ENCODE results near the gene ANO7. TPM values are rescaled to one million over a fixed set of nuclear protein-coding genes. Genes with fewer than 3 reads are reported as not detected.

ANO7 gene
- total and polyA plus RNA-seq, 2 of the 8 experiments (the other 6 are each of a cell fraction or from before 2014, with no cell fraction given) = 3.2 to 6.9 TPM

DNA sequence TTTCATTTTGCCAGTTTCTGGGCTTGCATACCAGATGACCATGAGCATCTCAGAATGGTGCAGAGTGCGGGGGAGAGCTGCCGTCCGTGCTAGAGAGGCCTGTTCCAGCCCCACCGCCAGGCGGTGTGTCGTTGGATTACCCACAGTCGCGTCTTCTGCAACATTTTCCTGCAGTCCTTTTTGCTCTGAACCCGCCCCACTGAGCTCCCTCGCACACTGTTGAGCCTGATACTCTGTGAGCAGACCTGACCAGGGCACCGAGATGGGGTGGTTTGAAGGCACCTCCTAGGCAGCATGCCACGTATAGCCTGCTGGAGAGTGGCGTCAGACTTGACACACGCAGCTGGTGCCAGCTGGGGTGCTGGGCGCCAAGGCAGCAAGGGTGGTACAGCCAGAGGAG lies 20.1 kb upstream of the ANO7 start (continued):
- TF ChIP-seq HDAC2 (IDR thresholded peaks at IDR 0.05; ENCODE audit: borderline replicate concordance in 1 of 2, low read depth in 2 of 2, low read length in 2 of 2) = no peak
- TF ChIP-seq, protein P1, sequence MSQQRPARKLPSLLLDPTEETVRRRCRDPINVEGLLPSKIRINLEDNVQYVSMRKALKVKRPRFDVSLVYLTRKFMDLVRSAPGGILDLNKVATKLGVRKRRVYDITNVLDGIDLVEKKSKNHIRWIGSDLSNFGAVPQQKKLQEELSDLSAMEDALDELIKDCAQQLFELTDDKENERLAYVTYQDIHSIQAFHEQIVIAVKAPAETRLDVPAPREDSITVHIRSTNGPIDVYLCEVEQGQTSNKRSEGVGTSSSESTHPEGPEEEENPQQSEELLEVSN (IDR thresholded peaks at IDR 0.05) = no peak
- no peak for TF ChIP-seq TEAD4 (IDR thresholded peaks at IDR 0.05; ENCODE audit: low read depth, low read length)
